ENCODE data around the gene CCZ1B. TPM values are rescaled to one million over a fixed set of nuclear protein-coding genes. Genes with fewer than 3 reads are reported as not detected.
"Not testable (repeated sequence)": the region's sequence is repeated elsewhere in the genome, so short reads cannot be mapped to it uniquely, and the experiment has no call there.

CCZ1B gene
- polyA plus RNA-seq, 1 of the 3 experiments (the other 2 are of a cell fraction): 30.0 TPM

- H3K9ac ChIP-seq; DNase-seq; H3K27me3 ChIP-seq (ENCODE audit: insufficient read depth); H3K9me2 ChIP-seq; H3K4me3 ChIP-seq (ENCODE audit: low read depth in 2 of 2, low read length in 1 of 2); H3K27ac ChIP-seq (ENCODE audit: low read depth in 2 of 2, low read length in 1 of 2); CTCF ChIA-PET; H3K9me3 ChIP-seq; H3K36me3 ChIP-seq (replicated peaks in 1 of 2; ENCODE audit: control insufficient read depth in 1 of 2, insufficient read depth in 2 of 2, low read length in 1 of 2); H3F3A ChIP-seq (replicated peaks; ENCODE audit: insufficient read depth); H4K20me1 ChIP-seq (ENCODE audit: insufficient read depth); H3K79me2 ChIP-seq (ENCODE audit: insufficient read depth); H2AFZ ChIP-seq (ENCODE audit: low read depth); H3K4me2 ChIP-seq; H3K4me1 ChIP-seq (ENCODE audit: control insufficient read depth in 1 of 2, insufficient read depth in 2 of 2, low read depth in 1 of 2, low read length in 1 of 2); POLR2A ChIA-PET: not testable (repeated sequence)
- WGBS (ENCODE audit: low lambda C conversion rate): 84% methylated on average over 12 of the region's 17 CpGs
Observed at GRCh38 chr7:6853681-6854080, 27.6 kb upstream of the CCZ1B start.

DNA sequence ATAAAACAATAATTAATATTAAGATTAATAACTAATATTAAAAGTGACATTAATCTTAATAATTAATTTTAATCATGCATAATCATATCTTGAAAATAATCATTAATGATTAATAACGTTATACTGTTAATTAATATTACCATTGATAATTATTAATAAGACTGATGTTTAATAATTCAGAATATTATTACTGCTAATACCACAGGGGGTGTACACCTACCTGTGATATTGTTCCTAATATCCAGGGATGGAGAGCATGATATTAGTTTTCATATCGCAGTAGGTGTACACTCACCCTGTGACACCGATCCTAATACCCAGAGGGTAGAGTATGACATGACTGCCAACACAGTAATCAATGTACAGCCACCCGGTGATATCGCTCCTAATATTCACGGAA lies 23.1 kb upstream of the CCZ1B start:
- H3F3A ChIP-seq (replicated peaks; ENCODE audit: insufficient read depth); H3K9ac ChIP-seq; H3K4me3 ChIP-seq (ENCODE audit: low read depth in 2 of 2, low read length in 1 of 2); H3K9me3 ChIP-seq; H3K9me2 ChIP-seq; H3K27me3 ChIP-seq (ENCODE audit: insufficient read depth); DNase-seq; POLR2A ChIA-PET; H3K36me3 ChIP-seq (replicated peaks in 1 of 2; ENCODE audit: control insufficient read depth in 1 of 2, insufficient read depth in 2 of 2, low read length in 1 of 2); H3K27ac ChIP-seq (ENCODE audit: low read depth in 2 of 2, low read length in 1 of 2); H2AFZ ChIP-seq (ENCODE audit: low read depth); CTCF ChIA-PET; H3K79me2 ChIP-seq (ENCODE audit: insufficient read depth); H3K4me2 ChIP-seq; H4K20me1 ChIP-seq (ENCODE audit: insufficient read depth); H3K4me1 ChIP-seq (ENCODE audit: control insufficient read depth in 1 of 2, insufficient read depth in 2 of 2, low read depth in 1 of 2, low read length in 1 of 2): not testable (repeated sequence)
- 65% methylated on average over 6 of the region's 6 CpGs for WGBS (ENCODE audit: low lambda C conversion rate)

DNA sequence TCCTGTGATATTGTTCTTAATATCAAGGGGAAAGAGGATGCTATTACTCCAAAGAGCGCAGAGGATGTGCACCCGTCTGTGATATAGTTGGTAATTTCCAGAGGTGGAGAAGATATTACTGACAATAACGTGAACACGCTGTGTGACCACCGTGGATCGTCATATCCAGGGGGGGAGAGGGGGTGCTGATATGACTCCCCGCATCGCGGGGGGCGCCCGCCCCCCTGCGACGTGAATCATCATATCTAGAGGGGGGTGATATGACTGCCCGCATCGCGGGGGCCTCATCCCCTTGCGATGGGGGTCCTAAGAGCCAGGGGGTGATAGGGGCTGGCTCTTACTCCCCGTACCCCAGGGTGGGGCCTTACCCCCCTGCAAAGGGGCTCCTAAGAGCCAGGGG lies 21.7 kb upstream of the CCZ1B start:
- H3K9me3 ChIP-seq; H3K36me3 ChIP-seq (replicated peaks in 1 of 2; ENCODE audit: control insufficient read depth in 1 of 2, insufficient read depth in 2 of 2, low read length in 1 of 2); H3K79me2 ChIP-seq (ENCODE audit: insufficient read depth); H2AFZ ChIP-seq (ENCODE audit: low read depth); H3K9ac ChIP-seq; H3K9me2 ChIP-seq; H3K27ac ChIP-seq (ENCODE audit: low read depth in 2 of 2, low read length in 1 of 2); H3K4me1 ChIP-seq (ENCODE audit: control insufficient read depth in 1 of 2, insufficient read depth in 2 of 2, low read depth in 1 of 2, low read length in 1 of 2); H4K20me1 ChIP-seq (ENCODE audit: insufficient read depth); H3K4me2 ChIP-seq; H3F3A ChIP-seq (replicated peaks; ENCODE audit: insufficient read depth); CTCF ChIA-PET; POLR2A ChIA-PET; DNase-seq; H3K4me3 ChIP-seq (ENCODE audit: low read depth in 2 of 2, low read length in 1 of 2): not testable (repeated sequence)
- peaks cover 16% of the 10 kb centered on the region; the same call in 1 of the 2 replicates for H3K27me3 ChIP-seq (ENCODE audit: insufficient read depth)
- 52% methylated on average over 18 of the region's 18 CpGs for WGBS (ENCODE audit: low lambda C conversion rate)

- H3K79me2 ChIP-seq (ENCODE audit: insufficient read depth); H4K20me1 ChIP-seq (ENCODE audit: insufficient read depth); H3K27ac ChIP-seq (ENCODE audit: low read depth in 2 of 2, low read length in 1 of 2); POLR2A ChIA-PET; H3K9me3 ChIP-seq; H3K9ac ChIP-seq; H3K4me1 ChIP-seq (ENCODE audit: control insufficient read depth in 1 of 2, insufficient read depth in 2 of 2, low read depth in 1 of 2, low read length in 1 of 2); DNase-seq; H3K4me2 ChIP-seq; H3K36me3 ChIP-seq (replicated peaks in 1 of 2; ENCODE audit: control insufficient read depth in 1 of 2, insufficient read depth in 2 of 2, low read length in 1 of 2); H3K9me2 ChIP-seq; H3F3A ChIP-seq (replicated peaks; ENCODE audit: insufficient read depth); H3K4me3 ChIP-seq (ENCODE audit: low read depth in 2 of 2, low read length in 1 of 2); H2AFZ ChIP-seq (ENCODE audit: low read depth): not testable (repeated sequence)
- WGBS (ENCODE audit: low lambda C conversion rate): 62% methylated on average over 16 of the region's 16 CpGs
- H3K27me3 ChIP-seq (ENCODE audit: insufficient read depth): peaks cover 27% of the 10 kb centered on the region; the same call in 1 of the 2 replicates
- CTCF ChIA-PET: interaction anchor here (1.4 kb wide), 1 partner anchor 11 kb away, joined by 3 read pairs; no protein-coding TSS in a partner anchor
Observed at GRCh38 chr7:6845971-6846449, 19.9 kb upstream of the CCZ1B start.

DNA sequence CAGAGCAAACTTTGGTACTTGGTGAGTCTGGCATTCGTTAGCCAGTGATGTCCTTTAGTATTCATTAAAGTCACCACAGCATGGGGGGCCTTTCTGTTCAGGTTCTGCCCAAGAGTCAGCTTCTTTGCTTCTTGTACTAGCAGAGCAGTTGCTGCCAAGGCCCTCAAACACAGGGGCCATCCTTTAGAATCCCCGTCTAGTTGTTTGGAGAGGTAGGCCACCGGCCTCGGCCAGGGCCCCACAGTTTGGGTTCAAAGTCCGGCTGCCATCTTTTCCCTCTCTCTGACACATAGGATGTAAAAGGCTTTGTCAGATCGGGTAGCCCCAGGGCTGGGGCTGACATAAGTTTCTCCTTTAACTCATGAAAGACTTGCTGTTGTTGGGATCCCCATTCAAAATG lies 17.6 kb upstream of the CCZ1B start:
- H4K20me1 ChIP-seq (ENCODE audit: insufficient read depth); POLR2A ChIA-PET; H3K9me2 ChIP-seq; H3K9ac ChIP-seq; H3K4me2 ChIP-seq; CTCF ChIA-PET; DNase-seq; H3K4me1 ChIP-seq (ENCODE audit: control insufficient read depth in 1 of 2, insufficient read depth in 2 of 2, low read depth in 1 of 2, low read length in 1 of 2); H3K36me3 ChIP-seq (replicated peaks in 1 of 2; ENCODE audit: control insufficient read depth in 1 of 2, insufficient read depth in 2 of 2, low read length in 1 of 2); H3K4me3 ChIP-seq (ENCODE audit: low read depth in 2 of 2, low read length in 1 of 2); H2AFZ ChIP-seq (ENCODE audit: low read depth); H3K79me2 ChIP-seq (ENCODE audit: insufficient read depth); H3F3A ChIP-seq (replicated peaks; ENCODE audit: insufficient read depth); H3K27ac ChIP-seq (ENCODE audit: low read depth in 2 of 2, low read length in 1 of 2); H3K9me3 ChIP-seq: not testable (repeated sequence)
- peaks cover 31% of the 10 kb centered on the region; the same call in 1 of the 2 replicates for H3K27me3 ChIP-seq (ENCODE audit: insufficient read depth)
- 35% methylated on average over 6 of the region's 6 CpGs for WGBS (ENCODE audit: low lambda C conversion rate)

GRCh38 chr7:6843092-6843491 lies 17.0 kb upstream of the CCZ1B start:
- POLR2A ChIA-PET; H3K79me2 ChIP-seq (ENCODE audit: insufficient read depth): not testable (repeated sequence)

More at GRCh38 chr7:6843092-6843491, 17.0 kb upstream of the CCZ1B start:
- H4K20me1 ChIP-seq (ENCODE audit: insufficient read depth); CTCF ChIA-PET; H3K9ac ChIP-seq; H3K4me2 ChIP-seq; H3K9me3 ChIP-seq; H3K36me3 ChIP-seq (replicated peaks in 1 of 2; ENCODE audit: control insufficient read depth in 1 of 2, insufficient read depth in 2 of 2, low read length in 1 of 2); H3K9me2 ChIP-seq; DNase-seq; H3K27ac ChIP-seq (ENCODE audit: low read depth in 2 of 2, low read length in 1 of 2); H3K4me1 ChIP-seq (ENCODE audit: control insufficient read depth in 1 of 2, insufficient read depth in 2 of 2, low read depth in 1 of 2, low read length in 1 of 2); H2AFZ ChIP-seq (ENCODE audit: low read depth); H3K4me3 ChIP-seq (ENCODE audit: low read depth in 2 of 2, low read length in 1 of 2); H3F3A ChIP-seq (replicated peaks; ENCODE audit: insufficient read depth): not testable (repeated sequence)
- 9% methylated on average over 4 of the region's 5 CpGs for WGBS (ENCODE audit: low lambda C conversion rate)
- peaks cover 31% of the 10 kb centered on the region; the same call in 1 of the 2 replicates for H3K27me3 ChIP-seq (ENCODE audit: insufficient read depth)

Measured in SK-N-SH (cell line).